NCI-H2171 (cell line): ENCODE data around the gene RTKN2.
"Not testable (repeated sequence)": the region's sequence is repeated elsewhere in the genome, so short reads cannot be mapped to it uniquely, and the experiment has no call there.

Experiments
- DNase-seq: peaks from one replicate; lab custom pipeline; 2025; lab: John Stamatoyannopoulos, UW

The RTKN2 gene

DNA sequence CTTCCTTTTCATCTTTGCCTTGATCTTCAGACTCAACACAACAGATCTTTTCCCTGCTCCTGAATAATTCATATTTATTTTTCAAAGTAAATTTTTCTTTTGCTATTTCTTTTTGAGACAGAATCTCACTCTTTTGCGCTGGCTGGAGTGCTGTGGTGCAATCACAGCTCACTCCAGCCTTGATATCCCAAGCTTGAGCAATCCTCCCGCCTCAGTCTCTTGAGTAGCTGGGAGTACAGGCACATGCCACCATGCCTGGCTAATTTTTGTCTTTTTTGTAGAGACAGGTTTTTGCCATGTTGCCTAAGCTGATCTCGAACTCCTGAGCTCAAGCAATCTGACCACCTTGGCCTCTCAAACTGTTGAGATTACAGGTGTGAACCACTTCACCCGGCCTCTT lies 9.2 kb downstream of the RTKN2 start:
- no peak for DNase-seq

DNA sequence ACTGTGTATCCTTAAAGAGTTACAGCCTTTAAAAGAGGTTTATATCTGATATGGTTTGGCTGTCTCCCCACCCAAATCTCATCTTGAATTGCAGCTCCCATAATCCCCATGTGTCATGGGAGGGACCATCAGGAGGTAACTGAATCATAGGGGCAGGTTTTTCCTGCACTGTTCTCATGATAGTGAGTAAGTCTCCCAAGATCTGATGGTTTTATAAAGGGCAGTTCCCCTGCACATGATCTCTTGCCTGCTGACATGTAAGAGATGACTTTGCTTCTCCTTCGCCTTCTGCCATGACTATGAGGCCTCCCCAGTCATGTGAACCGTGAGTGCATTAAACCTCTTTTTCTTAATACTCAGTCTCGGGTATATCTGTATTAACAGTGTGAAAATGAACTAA lies 9.7 kb downstream of the RTKN2 start:
- no peak for DNase-seq

DNA sequence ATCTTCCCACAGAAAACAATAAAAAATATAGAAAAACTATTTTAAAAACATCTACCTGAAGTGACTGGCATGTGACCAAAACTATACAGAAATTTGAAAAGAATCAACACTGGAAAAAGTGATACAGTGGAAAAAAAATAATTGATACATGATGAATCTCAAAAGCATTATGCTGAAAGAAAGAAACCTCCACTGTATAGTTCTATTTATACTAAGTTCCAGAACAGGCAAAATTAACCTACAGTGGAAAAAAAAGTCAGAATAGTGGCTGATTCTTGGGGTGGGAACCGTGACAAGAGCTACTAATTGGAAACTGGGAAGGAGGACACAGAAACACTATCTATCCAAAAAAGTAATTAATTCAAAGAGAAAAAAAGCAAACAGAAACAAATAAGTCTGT lies 14.9 kb downstream of the RTKN2 start:
- DNase-seq: no peak

DNA sequence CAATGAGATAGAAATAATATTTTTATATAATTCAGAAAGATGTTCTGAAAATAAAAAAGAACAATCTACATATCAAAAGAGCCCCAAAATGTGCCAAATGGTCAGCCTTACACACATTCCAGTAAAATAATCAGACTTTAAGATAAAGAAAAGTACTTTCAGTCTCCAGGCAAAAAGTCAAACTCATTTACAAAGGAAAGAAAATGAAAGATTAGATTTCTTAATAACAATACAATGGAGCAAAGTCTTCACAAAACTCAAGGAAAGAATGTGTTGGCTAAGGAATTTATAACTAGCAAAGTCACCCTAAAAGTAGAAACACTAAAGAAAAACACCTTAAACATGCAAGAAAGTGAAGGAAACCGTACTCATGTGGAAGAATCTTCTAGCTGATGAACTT lies 16.6 kb downstream of the RTKN2 start:
- DNase-seq: no peak

DNA sequence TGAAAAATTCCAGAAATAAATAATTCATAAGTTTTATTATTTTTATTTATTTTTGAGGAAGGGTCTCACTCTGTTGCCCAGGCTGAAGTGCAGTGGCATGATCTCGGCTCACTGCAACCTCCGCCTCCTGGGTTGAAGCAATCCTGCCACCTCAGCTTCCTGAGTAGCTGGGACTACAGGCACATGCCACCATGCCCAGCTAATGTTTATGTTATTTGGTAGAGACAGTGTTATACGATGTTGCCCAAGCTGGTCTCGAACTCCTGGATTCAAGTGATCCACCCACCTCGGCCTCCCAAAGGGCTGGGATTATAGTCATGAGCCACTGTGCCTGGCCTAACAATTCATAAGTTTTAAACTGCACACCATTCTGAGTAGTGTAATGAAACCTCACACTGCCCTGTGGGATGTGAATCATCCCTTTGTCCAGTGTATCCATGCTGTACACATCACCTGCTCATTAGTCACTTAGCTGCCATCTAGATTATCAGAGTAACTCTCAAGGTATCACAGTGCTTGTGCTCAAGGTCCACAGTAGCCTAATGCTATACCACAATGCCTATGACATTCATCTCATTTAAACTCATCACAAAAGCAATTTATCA lies 17.9 kb downstream of the RTKN2 start:
- DNase-seq: no peak

DNA sequence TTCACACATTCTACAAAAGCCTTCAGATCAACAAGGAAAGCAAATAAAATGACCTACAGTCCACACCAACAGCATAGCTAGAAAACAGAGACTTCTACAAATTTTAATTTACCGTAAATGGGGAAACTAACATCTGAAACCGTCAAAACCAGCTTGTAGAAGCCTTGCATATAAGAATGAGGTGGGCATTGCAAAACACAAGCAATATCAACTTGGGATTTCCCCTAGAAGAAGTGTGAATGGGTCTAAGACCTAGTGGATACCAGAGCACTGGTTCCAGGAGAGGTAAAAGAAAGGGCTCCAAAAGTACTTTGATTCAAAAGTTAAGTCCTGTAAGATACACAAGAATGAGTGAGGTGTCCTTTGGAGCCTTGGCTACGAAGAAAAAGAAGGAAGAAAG lies 18.7 kb downstream of the RTKN2 start:
- no peak for DNase-seq

DNA sequence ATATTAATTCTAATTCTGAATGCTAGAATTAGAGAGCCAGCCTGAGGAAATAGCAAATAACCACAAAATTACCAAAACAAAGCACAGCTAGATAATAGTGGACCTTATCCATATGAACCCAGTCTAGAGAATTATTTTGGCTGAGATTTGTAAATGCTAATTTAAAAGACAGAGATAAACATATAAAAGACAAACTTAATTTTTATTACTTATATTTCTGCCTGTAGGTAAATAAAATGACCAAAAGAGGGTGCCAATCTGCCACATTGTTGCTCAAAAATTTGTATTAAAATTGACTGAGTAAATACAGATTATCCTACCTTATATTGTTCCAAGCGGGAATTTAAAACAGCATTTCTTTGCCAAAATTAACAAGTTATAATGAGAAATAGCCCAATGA lies 20.2 kb downstream of the RTKN2 start:
- DNase-seq: no peak

DNA sequence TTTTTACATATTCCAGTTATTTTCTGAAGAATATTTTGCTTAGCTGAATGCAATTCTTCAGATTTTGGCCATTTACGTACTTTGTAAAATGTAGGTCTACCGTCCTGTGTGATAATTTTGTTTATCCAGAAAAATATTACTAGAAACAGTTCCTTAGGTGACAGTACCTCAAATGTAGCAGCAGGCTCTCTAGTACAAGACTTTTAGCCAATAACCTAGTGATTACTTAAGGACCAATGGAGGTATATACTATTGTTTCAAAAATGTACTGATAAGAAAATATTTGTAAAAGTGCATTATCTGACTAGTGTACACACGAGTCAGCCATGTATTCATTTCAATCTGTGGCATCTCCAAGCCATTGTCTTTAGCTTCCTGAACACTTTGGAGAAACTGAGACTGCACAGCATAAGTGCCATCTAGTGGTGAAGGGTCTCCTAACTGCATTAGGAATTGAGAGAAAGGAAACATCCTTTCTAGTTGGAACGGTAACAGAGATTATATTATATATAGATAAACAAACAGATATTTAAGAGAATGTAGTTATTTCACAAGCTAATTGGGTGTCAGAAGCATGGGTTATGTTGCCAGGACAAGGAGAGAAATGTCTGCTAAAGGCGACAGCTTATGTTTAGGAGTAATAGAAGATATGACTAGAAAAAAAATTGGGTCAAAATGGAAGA lies 23.7 kb downstream of the RTKN2 start:
- peak; percentile 37 for DNase-seq

DNA sequence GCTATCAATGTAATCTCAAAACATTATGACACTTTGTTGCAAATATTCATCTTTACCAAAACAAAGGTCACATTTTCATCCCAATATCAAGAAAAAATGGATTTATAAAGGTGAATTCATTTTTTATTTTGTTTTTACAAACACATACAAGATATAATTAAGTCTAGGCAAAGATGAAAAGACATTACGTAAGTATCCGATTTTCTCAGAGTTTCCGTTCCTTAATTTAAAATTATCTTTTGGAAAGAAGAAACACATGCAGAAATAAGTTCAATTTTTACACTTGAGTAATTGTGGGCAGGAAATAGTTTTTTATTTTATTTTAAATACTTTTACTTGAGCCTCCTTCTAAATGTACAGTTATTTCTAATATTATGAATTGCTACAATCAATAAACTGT lies 24.6 kb downstream of the RTKN2 start:
- no peak for DNase-seq

DNA sequence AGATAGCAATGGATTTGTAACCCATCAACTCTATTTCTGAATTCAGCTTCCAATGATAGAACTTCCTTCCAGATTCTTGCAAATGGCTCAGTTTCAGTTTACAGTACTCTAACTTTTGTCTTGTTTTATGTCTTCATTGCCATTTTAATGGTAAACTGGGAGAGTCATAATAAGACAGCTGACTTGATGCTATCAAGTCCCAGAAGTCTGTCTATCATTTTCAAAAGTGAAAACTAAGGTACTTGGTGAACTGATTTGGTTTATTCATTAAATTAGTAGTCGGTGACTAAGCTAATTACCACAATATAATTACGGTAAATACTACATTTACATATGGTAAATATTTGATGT lies 25.0 kb downstream of the RTKN2 start:
- no peak for DNase-seq

DNA sequence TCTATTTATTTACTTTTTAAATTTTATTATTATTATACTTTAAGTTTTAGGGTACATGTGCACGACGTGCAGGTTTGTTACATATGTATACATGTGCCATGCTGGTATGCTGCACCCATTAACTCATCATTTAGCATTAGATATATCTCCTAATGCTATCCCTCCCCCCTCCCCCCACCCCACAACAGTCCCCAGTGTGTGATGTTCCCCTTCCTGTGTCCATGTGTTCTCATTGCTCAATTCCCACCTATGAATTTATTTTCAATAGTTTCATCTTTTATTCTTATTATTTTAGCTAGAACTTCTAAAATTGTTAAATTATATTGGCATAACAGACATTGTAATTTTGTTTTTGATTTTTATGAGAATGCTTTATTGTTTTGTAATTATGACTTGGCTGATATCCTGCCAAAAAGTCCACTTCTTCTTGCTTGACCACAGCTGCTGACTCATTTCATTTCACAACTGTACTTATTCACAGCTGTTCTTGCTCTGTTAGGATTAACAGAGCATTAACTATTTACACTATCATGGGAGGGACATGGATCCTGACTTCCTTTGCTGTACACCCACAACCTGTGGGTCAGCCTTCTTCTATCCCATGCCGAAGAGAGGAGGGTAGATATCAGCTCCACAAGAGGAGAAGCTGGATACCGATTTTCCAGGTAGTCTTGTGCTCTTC lies 25.5 kb downstream of the RTKN2 start:
- not testable (repeated sequence) for DNase-seq

DNA sequence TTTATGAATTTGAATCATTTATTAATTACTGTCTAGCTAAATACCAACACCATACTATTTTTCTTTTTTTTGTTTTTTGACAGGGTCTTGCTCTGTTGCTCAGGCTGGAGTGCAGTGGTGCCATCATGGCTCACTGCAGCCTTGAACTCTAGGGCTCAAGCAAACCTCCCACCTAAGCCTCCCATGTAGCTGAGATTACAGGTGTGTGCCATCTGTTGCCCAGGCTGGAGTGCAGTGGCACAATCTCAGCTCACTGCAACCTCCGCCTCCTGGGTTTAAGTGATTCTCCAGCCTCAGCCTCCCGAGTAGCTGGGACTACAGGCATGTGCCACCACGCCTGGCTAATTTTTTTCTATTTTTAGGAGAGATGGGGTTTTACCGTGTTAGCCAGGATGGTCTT lies 27.1 kb downstream of the RTKN2 start:
- not testable (repeated sequence) for DNase-seq

DNA sequence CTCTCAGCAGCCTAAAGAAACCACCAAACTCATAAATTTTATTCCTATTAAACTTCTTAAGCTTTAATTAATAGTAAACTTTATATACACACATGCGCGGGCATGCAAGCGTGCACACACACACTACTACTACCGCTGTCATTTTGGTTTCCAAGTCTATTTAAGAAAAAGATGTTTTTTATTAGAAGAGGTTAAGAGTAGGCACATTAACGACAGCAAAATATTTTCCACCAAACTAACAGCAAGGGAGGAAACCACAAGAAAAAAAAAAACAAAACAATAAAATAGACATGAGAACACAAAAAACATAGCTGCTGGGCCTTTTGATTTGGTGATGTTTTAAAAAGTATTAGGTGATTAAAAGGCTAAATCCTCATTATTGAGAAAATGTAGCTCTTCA lies 28.6 kb downstream of the RTKN2 start:
- no peak for DNase-seq

DNA sequence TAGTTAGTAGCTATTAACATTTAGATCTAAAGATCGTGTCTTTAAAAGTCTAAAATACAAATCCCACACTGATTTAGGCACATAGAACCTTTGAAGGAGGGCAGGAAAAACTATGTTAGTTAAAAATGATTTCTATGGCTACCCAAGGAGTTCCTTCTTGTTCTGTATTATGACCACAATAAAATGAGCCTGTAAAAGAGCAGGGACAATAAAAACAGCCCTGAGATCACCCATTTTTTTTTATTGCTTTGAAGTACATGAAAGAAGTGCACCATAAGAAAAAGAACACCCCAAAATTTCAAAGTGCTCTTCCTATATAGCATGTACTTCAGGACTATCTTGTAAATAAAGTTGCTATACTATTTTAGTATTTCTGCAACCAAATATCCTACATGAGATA lies 29.8 kb downstream of the RTKN2 start:
- DNase-seq: no peak

DNA sequence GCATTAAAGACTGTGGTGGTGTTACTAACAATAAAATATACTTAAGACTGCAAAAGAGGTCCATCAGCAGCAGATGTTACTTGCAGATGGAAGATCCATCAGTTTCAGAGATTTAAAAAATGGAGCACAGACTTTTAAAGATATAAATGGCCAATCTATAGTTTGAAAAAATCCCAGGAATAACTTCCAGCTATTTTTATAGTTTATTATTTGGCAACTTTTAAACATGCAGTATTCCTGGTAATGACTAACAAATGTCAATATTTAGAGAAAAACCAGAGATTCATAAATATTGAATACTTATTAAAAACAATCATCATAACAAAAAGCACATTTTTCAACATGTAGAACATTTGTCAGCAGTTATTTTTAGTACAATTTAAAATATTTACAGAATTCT lies 30.7 kb downstream of the RTKN2 start:
- DNase-seq: no peak

DNA sequence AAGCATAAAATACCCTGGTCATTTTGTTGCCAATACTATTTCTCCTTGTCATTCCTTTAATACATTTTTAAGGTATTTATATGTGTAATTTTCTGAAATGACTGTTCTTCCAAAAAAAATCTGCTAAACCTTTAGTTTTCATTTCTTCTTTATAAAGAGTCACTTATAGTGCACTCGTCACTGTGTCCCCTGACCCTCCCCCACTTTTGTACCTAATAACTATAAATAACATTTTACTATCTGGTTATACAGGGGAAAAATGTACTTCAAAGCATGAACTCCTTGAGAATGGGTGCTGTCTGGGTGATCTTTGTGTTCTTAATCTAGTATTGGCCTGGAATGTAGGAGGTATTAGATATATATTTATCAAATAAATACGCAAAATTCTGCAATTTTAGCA lies 31.1 kb downstream of the RTKN2 start:
- no peak for DNase-seq

DNA sequence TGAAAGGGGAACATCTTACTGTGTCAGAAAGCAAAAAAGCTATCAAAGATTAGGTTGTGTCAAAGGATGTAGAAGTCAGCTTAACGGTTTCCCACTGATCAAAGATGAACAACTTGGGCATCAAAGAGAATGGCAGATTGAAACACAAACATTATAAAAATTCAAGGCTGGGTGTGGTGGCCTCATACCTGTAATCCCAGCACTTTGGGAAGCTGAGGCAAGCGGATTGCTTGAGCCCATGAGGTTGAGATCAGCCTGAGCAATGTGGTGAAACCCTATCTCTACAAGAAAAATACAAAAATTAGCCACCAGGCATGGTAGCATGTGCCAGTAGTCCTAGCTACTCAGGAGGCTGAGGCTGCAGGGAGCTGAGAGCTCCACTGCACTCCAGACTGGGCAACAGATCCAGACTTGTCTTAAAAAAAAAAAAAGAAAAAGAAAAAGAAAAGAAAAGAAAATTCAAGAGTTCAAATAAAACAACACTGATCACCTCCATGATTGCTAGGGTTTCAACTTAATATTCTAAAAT lies 34.5 kb downstream of the RTKN2 start:
- no peak for DNase-seq

DNA sequence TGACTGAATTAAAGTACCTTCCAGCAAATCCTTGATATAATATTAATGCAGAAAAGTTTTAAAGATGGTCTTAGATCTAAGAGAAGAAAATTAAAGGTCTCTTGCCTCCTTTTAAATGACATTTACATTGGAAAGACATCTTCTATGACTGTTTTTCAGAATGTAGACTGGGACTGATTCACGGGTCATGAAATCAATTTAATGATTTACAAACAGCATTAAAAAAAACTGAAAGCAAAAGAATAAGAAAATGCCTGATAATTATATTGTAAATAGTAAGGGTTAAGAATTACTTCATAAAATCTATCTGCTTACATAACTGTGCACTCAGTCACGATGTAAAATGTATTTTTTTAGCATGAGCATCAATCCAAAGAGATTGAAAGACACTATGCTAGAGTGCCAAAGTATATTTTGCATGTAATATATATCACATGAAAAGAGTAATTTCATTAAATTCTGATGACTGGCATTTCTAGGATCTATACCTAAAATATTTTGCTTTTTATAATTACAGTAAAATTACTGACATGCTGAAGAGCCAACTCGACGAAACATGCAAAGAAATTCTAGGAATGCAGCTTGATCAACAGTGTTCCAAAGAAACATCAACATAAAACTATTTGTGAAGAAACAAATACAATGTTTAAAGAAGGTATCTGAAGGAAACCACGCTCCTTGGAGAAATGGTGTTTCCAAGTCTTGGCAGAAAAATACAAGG lies 35.1 kb downstream of the RTKN2 start:
- DNase-seq: no peak

DNA sequence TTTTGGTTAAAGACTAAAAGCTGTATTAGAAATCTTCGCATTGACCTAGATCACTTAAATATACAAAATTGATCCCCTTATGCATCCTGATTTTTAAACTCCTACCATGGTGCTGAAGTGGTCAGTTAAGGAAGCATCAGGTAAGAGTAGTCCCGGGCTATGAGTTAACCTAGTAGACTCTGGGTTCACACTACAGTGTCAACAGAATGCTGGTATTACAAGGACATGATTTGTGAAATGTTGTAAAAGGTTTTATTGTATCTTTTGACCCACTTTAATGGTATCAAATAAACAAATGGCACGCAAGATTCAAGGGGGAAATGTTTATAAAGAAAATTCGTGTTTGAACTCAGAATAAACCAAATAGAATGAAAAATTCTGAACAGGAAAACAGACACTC lies 36.8 kb downstream of the RTKN2 start:
- no peak for DNase-seq

DNA sequence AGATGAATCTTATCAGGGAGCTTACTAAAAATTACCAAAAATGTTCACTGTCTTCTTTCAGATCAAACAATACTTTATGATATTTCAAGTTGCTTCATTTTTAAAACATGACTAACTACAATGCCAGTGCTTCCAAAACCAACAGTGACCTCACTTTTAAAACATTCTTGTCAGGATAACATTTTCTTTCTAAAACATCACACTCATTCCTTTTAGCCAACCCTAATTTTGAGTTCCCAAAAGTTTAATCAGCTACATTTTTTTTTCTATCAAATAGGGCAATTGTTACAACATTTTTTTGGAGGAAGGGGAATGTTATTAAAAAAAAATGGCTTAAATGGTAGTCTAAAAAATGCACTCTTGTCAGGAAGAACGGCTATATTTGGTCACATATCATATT lies 37.3 kb downstream of the RTKN2 start:
- DNase-seq: no peak

DNA sequence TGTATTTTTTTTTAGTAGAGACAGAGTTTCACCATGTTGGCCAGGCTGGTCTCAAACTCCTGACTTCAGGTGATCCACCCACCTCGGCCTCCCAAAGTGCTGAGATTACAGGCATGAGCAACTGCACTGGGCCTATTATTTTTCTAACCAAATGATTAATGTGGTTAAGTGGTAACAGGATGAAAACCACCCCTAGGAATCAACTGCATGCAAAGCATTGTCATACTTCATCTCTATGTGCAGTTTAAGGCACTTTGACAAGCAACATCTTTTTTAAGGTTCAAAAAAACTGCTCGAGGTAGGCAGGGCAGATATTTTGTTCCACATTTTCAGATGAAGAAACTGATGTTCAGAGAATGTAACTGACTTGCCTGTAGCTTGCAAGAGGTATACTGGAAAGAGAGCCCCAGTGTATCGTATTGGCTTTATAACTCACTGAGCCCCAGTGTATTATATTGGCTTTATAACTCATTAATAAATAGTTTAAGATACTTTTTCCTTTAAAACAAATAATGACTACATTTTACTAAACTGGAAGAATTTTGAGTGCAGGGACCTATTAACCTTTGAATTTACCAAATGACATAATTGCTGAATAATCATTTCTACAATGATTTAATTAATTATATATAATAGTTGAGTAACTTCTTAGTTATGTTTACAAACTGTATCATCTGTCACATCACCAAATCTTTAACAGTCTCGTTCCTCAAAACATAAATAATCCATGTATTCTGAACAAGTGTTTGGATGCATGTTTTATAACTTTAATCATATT lies 38.1 kb downstream of the RTKN2 start:
- DNase-seq: no peak

DNA sequence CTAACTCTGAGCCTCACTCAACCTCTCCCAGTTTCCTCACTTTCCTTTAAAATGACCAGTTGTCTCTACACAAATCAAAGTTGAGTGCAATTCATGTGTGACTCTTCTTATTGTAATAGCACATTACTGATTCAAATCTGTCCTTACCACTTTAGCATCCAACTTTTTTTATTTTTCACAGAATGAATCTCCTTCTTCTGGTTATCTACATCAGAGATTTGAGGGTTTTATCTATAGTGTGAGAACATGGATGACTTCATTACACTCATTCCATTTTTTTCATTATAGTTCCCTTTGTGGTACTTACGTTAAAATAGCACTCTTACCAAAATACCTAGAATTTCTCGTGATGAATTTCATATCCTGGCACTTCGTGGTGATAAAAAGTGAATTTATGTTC lies 43.3 kb downstream of the RTKN2 start:
- no peak for DNase-seq
